ENCODE measurements around the gene HSF4. TPM values are rescaled to one million over a fixed set of nuclear protein-coding genes. Genes with fewer than 3 reads are reported as not detected.

The HSF4 gene
- total RNA-seq, 2 donors from 2014 or later: 25.8 to 40.1 TPM

DNA sequence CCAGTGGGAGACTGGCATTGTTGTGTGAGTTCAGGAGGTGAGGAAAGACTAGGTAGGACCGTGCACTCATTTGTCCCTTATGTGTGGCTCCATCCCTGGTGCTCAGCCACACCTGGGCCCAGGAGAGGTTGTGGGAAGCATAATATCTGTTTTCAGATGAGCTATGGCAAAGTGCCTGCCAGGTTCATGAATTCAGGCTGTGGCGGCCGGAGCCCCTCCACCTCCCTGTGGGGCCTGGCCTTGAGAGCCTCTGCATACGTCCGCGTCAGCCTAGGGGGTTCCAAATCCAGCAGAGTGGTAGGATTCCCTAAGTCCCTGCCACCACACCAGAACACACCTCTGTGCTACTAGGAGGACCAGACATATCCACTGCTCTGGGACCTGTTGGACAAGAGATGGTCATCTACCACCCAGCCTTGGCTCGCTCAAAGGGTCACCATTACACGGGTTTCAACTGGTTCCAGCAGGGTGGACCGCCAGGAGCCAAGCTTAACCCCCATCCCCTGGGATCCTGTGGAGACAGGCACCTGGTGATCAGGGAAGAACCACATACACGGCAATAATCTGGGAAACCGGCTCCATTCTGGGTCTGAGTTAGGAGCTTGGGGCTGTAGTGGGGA lies 15.8 kb upstream of the HSF4 start:
- intact Hi-C loops (cut with DNase I): loop anchor here in 1 of 2 donors (10.0 kb wide), 1 partner anchor 414 kb away; no protein-coding TSS in a partner anchor
- peak; percentile 64 for DNase-seq (ENCODE audit: low spot score)

DNA sequence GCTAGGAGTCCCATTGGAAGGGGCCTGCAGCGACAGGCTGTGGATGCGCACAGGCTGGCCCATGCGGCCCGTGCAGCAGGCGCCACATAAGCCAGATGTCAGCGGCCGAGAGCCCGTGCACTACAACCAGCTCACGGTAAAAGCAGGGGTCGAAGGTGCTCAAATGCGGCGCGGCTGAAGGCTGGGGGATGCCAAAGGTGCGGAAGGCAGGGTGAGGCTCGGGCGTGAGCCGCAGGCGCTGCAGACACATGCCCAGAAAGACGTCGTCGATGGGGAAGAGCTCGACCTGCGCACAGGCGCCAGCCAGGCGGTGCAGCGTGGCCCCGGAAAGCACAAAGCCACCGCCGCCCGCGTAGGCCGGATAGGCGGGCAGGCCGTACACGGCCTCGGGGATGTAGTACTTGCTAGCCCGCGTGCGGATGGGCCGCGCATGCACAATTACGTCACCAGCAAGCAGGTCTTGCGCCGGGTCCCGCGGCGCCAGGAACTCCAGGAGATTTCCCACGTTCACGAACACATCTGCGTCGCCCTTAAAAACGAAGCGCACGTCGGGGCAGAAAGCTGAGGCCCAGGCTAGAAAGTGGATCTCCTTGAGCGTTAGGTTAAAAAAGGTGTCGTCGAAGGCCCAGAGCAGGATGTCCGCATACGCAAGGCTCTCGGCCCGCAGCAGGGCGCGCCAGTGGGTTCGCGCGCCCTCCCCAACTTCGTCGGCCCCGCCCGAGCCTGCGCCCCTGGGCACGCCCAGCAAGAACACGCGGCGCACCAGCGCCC lies 15.1 kb upstream of the HSF4 start:
- DNase-seq (ENCODE audit: low spot score): peak; percentile 82
- intact Hi-C loops (cut with DNase I): loop anchor here in 1 of 2 donors (10.0 kb wide), 1 partner anchor 415 kb away; no protein-coding TSS in a partner anchor

DNA sequence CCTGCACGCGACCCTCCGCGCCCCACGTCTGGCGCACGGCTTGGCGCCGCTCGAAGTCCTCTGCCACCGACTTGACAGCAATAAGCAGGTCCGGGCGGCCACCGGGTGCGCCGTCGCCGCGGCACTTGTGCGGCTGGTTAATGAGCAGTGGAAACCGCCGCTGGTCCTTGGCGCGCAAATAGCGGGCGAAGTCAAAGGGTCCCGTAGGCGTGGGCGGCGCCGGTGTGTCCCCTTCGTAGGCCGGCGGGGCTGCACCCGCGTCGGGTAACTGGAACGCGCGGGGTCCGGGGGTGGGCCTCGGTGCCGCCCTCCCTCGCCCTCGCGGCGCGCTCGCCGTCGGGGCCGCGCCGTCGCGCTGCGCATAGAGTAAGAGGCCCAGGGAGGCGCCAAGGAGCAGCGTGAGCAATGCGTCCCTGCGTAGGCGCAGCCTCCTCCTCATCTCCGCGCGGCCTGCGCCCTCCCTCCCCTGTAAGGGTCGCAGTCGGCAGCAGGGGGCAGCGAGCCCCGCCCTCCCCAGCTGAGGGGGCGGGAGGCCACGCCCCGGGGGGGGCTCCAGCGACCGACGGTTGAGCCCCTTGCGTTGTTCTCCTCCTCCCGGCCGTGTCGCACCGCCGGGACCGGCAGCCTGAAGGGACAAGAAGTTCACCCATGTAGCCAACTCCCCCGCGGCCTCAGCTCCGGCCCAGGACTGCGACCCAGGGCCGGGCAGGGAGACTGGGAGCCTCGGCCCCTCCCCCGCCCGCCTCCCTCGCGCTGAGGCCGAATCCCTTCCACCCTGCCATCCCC lies 14.3 kb upstream of the HSF4 start:
- intact Hi-C loops (cut with DNase I): no loop called here
- DNase-seq (ENCODE audit: low spot score): peak; percentile 91

DNA sequence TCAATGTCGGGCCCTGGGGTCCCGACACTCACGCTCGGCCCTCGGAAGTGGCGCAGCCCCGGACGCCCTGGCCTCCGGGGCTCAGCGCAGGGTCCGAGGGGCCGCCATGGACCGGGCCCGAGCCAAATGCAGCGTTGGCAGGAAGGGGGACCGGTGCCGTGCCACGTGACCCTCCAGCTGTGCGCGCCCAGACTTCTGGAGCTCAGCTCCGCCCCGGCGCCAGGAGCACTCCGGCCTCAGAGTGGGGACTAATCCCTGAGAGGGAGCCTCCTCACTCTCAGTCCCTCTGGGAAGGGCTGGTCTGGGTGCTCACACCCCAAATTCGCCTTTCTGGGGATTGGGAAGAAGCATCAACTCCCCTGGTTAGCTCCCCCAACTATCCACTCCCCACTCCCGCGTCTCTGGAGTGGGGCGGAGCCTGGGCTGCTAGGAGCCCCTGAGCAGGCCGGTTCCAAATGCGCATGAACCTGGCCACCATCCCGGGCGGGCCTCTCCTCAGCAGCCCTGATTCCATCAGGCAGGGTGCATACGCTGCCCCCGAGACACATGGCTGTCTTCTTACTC lies 13.6 kb upstream of the HSF4 start, which contains the start of gene B3GNT9:
TSS of gene B3GNT9 (minus strand) at position 166 of the 564 bp plus-strand sequence. CDS start 513 bp downstream, outside the sequence.
- peak; percentile 93 for DNase-seq (ENCODE audit: low spot score)
- intact Hi-C loops (cut with DNase I): no loop called here

DNA sequence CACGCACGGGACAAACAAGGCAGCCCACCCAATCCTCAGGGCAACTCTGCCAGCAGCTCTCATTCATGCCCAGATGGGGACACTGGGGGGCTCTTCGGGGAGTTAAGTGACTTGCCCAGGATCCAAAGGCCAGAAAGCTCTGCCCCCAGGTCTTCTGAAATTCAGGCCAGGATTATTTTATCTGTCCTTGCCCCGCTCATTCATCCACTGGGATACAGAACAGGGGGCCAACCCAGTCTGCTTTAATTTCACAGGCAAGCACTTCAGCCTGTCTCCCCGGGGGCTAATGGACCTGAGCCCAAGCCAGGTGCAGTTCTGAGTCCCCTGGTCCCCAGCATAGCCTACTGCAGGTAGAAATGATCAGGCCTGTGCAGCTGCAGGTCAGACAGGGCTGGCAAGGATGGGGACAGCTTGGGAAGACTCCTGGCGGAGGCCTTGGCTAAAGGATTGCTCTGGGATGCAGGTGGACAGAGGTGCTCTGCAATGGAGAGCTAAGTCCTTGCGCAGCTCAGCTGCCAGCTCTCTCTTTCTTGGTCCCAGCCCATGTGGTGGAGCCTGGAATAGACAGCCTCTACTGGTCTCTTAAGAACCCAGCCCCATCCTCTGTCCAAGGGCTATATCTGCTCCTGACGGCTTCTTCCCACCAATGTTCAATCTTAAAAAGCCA lies 13.0 kb upstream of the HSF4 start:
- intact Hi-C loops (cut with DNase I): no loop called here
- DNase-seq (ENCODE audit: low spot score): no peak

DNA sequence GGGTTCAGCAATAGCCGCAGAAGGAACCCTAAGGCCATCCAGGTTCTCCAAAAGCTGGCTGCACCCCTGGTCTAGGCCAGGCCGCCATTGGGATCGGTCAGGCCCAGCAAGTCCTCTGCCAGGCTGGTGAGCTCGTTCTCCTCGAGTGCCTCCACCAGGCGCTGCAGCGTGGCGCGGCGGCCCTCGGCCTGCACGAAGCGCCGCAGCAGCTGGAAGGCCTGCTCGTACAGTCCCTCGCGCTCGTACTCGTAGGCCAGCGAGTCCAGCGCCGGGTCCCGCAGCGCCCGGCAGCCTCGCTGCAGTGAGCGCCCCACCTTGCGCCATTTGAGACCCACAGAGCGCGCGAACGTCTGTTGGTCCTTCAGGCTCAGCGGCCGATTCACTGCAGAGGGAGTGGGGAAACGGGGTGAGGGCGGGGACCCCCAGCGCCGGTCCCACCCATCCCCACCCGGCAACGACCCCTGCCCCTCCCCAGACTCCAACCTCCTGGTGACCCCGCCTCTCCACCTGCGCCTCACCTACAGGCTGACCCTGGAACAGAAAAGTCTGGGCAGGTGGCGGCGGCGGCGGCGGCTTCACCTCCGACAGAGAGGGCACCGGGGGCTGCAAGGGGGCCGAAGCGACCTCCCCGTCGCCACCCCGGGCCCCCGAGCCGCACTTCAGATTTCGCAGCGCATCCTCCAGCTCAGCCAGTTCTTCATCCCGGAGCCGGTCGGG lies 9.8 kb upstream of the HSF4 start:
- intact Hi-C loops (cut with DNase I): loop anchor here (1.0 to 5.0 kb wide), 5 partner anchors 137 to 262 kb away; no protein-coding TSS in a partner anchor
- no peak for DNase-seq (ENCODE audit: low spot score)

DNA sequence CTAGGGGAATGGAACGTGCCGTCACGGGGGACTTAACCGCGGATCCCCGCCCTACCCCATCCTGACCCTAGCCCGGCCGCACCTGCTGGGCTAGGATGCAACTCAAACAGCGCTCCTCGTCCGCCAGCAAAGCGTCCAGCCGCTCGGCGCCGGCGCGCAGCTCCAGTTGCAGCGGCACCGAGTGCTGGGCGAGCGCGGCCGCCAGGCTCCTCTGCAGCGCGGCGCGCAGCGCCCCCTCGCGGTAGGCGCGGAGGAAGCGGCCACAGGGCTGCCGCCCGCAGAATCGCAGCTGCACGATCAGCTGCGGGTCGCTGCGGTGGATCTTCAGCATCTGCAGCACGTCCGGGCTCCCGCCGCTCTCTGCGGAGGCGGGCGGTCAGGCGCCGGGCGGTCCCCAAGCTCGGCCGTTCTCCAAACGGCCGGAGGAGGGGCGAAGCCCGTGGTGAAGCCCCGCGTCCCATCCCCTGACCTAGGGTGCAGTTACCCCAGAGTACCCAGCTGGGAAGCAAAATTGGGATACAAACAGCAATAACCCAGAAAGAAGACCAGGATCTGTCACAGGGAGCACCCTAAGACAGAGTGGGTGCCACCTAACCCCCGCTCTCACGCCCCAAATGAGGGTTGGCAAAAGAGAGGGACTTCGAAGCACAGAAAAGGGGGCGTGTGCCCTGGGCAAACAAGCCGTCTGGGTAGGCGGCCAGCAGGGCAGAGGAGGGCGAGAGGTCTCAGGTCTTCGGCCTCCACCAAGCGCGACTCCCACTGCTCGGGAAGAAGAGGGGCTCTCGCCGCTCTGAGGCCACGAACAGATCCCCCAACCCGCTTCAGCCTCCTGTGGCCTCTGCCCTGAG lies 9.0 kb upstream of the HSF4 start:
- peak; percentile 93 for DNase-seq (ENCODE audit: low spot score)
- intact Hi-C loops (cut with DNase I): loop anchor here (1.0 to 5.0 kb wide), 5 partner anchors 138 to 263 kb away; no protein-coding TSS in a partner anchor

DNA sequence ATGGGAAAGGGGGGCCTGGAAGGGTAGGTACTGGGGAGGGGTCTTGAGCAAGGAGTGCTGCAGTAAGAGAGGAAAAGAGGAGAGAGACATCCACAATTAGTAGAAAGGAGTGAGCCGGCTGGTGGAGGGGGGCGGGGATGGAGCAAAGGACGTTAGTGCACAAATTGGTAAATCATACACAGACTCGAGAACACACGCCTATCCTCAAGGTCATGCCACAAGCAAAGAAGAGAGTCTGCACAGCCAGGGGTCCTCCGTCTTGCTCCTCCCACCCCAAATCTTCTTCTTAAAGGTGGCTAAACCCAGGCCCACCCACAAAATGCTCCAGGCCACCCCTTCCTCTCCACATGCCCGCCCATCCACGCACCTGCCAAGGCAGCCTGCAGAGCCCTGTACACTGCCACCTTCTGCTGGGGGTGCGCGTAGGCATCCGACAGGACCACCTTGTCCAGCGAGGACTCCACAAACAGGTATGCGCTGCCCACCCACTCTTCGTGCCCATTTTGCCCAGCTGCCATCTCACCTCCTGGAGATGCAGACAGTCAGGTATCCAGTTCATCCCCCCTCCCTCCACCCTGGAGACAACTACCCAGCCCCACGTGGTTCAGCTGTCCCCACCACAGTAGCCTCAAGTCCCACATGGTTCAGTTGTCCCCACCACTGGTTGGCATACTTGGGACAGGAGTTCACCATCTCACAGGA lies 8.3 kb upstream of the HSF4 start:
- no peak for DNase-seq (ENCODE audit: low spot score)
- intact Hi-C loops (cut with DNase I): loop anchor here (5.0 kb wide), 2 partner anchors 179 to 264 kb away; no protein-coding TSS in a partner anchor

DNA sequence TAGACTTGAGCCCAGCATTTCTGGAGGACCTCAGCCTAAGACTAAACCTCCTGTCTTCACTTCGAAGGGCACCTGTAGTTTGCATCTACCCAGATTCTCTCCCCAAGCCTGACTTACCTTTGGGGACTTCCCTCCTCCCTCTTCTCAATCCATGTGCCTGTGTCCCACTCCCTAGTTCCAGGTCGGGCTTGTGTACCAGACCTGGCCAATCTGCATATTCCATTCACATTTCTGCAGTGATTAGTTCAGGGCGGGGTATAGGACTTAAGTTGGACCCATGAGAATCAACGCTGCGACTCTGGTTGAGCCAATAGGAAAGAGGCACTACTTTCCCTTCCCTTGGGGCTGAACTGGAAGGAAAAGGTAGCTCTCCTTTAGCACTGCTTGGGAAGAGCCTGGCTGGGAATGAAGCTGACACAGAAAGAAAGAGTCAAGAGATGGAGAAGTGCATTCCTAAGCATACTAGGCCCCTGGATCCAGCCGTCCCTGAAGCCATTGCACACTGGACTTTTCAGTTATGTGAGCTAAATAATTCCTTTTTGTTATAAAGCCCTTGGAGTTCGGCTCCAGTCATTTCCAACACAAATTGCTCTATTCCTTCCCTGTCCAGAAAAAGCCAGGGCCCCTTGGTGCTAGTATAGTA lies 7.3 kb upstream of the HSF4 start:
- no peak for DNase-seq (ENCODE audit: low spot score)
- intact Hi-C loops (cut with DNase I): loop anchor here (5.0 kb wide), 2 partner anchors 180 to 265 kb away; no protein-coding TSS in a partner anchor

DNA sequence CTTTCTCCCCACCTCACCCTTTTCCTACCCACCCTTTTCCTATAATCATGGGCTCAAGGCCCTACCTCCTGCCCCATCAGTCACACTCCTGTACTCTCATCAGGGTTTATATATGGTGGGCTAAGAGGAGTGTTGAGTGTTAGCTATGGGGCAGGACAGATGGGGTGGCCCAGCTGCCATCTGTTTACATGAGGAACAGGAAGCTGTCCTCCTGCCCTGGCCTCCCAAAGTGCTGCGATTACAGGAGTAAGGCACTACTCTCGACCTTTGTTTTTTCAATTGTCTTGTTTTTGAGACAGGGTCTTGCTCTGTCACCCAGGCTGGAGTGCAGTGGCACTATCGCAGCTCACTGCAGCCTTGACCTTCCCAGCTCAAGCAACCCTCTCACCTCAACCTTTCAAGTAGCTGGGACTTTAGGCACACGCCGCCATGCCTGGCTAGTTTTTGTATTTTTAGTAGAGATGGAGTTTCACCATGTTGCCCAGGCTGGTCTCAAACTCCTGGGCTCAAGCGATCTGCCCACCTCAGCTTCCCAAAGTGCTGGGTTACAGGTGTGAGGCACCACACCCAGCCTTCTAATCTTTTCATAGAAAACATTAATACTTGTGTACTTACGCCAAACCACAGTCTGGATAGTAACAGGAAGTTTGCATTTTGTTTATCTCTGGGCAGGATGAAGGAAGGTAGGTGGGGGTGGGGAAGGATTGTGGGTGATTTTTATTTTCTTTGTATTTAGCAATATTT lies 6.5 kb upstream of the HSF4 start:
- intact Hi-C loops (cut with DNase I): loop anchor here (5.0 kb wide), 2 partner anchors 181 to 266 kb away; no protein-coding TSS in a partner anchor
- DNase-seq (ENCODE audit: low spot score): no peak

DNA sequence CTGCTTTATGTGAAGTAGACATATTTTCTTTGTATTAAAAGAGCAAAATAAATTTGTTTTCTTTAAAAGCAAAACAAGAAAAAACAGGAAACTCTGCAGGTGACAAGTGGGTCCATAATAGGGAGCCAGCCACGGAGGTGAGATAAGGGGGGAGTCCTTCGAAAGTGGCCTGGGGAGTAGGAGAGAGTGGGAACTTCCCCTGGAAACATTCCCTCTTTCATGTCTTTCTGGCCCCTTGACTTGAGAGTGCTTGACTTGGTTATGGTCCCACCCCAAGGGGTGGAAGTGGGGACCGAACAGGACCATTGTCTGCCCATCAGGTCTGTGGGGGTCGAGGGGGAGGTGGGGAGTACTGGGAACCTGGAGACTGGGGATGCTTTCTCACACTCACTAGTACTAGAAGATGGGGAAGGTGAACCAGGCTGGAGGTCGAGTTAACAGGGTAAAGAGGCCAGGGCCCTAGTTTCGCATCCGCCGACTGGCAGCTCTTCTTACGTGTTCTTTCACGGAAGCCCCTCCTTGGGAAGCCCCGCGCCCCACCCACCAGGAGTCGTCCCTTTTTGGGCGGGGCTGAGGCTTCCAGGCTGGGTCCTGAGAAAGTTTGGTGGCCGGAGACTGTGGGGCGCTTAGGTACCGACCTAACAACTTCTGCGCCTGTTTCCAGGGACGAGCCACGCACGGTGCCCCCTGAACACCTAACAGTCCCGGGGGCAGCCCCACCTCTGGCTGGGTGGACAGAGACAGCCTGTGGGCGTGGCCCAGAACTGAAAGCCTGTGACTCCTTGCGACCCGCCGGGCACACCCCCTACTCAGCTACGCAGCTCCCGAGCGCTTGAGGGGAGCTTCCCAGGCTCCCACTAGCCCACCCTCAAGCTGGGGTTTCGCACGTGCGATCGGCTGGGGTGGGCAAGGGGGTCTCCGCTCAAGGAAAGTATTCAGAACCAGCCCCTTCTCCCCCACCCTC lies 5.6 kb upstream of the HSF4 start:
- intact Hi-C loops (cut with DNase I): loop anchor here (5.0 kb wide), 2 partner anchors 182 to 267 kb away; no protein-coding TSS in a partner anchor
- peak; percentile 86 for DNase-seq (ENCODE audit: low spot score)

DNA sequence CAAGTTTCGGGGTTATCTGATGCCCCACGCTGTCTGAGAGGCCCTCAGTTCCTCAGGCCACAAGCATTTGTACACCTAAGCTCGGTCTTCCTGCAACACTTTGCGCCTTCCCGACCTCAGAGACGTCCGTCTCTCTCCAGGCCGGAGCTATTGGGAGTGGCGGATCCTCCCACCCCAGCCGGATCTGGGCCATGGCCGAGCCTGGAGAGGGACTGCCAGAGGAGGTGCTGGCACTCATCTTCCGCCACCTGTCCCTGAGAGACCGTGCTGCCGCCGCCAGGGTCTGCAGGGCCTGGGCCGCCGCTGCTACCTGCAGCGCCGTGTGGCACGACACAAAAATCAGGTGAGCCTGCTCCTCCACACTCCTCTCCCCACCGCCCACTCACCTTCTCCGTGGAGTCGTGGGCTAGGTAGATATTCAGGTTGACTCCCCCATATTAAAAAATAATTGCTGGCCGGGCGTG lies 2.9 kb upstream of the HSF4 start:
- DNase-seq (ENCODE audit: low spot score): no peak
- intact Hi-C loops (cut with DNase I): no loop called here

DNA sequence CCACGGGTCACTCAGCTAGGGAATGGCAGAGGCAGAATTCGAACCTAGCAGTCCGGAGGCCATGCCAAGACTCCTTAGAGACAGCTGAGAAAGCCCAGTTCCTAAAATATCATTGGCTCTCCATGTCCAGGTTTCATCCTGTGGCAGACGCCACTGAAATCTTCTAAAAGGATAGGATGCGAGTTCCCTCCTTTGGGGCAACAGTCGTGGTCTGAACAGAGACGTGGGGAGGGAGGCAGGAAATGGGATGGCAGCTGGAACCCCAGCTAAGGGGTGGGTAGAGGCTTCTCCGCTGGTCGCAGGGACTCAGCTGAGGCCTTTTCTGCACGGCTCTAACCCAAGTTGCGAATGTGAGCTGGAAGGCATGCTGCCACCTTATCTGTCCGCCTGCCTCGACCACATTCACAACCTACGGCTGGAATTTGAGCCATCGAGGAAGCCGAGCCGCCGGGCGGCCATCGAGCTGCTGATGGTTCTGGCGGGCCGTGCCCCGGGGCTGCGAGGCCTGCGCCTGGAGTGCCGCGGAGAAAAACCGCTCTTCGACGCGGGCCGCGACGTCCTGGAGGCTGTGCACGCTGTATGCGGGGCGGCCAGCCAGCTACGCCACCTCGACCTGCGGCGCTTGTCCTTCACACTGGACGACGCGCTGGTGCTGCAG lies 1.9 kb upstream of the HSF4 start:
- intact Hi-C loops (cut with DNase I): no loop called here
- no peak for DNase-seq (ENCODE audit: low spot score)

All from posterior vena cava (tissue), 2 donors.